Mammary epithelial cell (primary cell): ENCODE measurements around the gene KDM4F.
"Not testable (repeated sequence)": the region's sequence is repeated elsewhere in the genome, so short reads cannot be mapped to it uniquely, and the experiment has no call there.

ENCODE experiments used
- CTCF ChIP-seq, 2 donors: IDR thresholded peaks in 1 of 2; conservative IDR thresholded peaks in 1 of 2; 2 replicates each; pipeline ENCODE4 v1.5.1; 2011 to 2012; ENCODE audit warnings: inconsistent platforms in 2 of 2, low read length in 2 of 2, mild to moderate bottlenecking in 2 of 2, control low read depth in 1 of 2, low read depth in 1 of 2; ENCODE audit not compliant: insufficient read depth in 1 of 2; ENCODE audit errors: extremely low read depth in 1 of 2
- EZH2 ChIP-seq: IDR thresholded peaks from 2 replicates; pipeline ENCODE4 v1.6.1; 2012; ENCODE audit warnings: low read length, inconsistent platforms, borderline replicate concordance

- not testable (repeated sequence) for TF ChIP-seq CTCF (conservative IDR thresholded peaks at IDR 0.05 in 1 of 2, IDR thresholded peaks at IDR 0.05 in 1 of 2; ENCODE audit: extremely low read depth in 1 of 2, insufficient read depth in 1 of 2, low read depth in 1 of 2, low read length in 2 of 2); EZH2
Observed at GRCh38 chr11:95049122-95049521, at the start of gene KDM4F.
